Panc1 (cell line): ENCODE measurements around the gene CCDC154.

Experiments used
- CTCF ChIP-seq: fragments of 450-650 bp; IDR thresholded peaks from 2 replicates; pipeline ENCODE4 v1.5.1; 2017; ENCODE audit warnings: mild to moderate bottlenecking
- POLR2AphosphoS5 ChIP-seq: IDR thresholded peaks from 2 replicates; pipeline ENCODE4 v1.6.1; 2012; ENCODE audit warnings: mild to moderate bottlenecking, low read depth, low read length, moderate library complexity

GRCh38 chr16:1437606-1438005 is 6.8 kb downstream of the CCDC154 start:
- no peak for TF ChIP-seq POLR2AphosphoS5
- TF ChIP-seq CTCF: no peak
